Activated naive CD8-positive, alpha-beta T cell (primary cell): Measurements from ENCODE around the gene DPYSL4.
A peak's percentile ranks its signal among the peaks of the same experiment; 100 is the strongest.

Experiments used
- H3K27ac Mint-ChIP-seq: one replicate; pipeline ENCODE4 v1.8.0; 2021; ENCODE audit warnings: mixed read lengths
- H3K27me3 Mint-ChIP-seq: one replicate; pipeline ENCODE4 v1.8.0; 2021; ENCODE audit warnings: mixed read lengths
- H3K36me3 Mint-ChIP-seq: one replicate; pipeline ENCODE4 v1.8.0; 2021; ENCODE audit warnings: mixed read lengths
- H3K4me1 Mint-ChIP-seq: one replicate; pipeline ENCODE4 v1.8.0; 2021; ENCODE audit warnings: low read depth, mixed read lengths
- H3K4me3 Mint-ChIP-seq: one replicate; pipeline ENCODE4 v1.8.0; 2021; ENCODE audit warnings: mild to moderate bottlenecking, mixed read lengths
- H3K9me3 Mint-ChIP-seq: one replicate; pipeline ENCODE4 v1.8.0; 2021; ENCODE audit warnings: low read depth, mixed read lengths

The DPYSL4 gene

DNA sequence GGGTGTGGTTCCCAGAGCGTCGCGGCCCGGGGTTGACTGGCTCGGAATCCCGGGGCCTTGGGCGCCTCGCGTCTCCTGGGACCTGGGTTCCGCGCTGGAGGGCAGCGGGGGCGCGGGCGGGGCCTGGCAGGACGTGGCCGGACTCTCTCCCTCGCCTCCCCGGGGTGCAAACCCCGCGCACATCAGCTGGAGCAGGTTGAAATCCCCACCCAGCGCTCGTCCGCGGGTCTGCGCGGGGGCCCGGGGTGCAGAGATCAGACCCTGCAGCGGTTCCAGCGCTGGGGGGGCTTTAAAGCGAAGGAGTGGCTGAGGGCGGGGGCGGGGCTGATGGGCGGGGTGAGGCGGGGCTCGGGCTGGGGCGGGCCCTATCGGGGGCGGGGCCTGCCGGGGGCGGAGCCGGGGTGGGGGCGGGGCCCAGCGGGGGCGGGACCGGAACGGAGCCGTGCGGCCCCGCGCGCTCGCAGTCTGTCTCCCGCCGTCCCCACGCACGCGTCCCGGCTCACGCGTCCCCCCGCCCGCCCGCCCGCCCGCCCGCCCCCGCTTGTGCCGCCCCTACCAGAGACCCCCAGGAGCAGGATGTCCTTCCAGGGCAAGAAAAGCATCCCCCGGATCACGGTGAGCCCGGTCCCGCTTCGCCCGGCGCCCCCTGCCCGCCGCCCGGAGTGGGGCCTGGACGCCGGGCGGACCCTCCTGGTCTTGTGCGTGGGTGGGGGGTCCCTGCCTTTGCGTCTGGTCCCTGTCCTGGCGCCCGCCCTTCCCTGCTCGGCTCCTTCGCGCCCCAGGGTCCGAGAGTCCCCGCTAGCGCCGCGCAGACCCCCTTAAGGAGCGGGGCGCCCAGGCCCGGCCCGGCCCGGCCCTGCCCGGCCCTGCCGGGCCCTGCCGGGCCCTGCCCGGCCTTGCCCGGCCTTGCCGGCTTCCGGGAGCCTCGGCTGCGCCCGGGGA lies at the start of gene DPYSL4:
Gene DPYSL4 (plus strand): TSS at position 461 of the 942 bp plus-strand sequence. CDS start 116 bp downstream, at position 577.
- Mint-ChIP-seq H3K36me3 (no peaks in the 10 kb centered on the region), H3K27me3 (peaks cover 21% of the 10 kb centered on the region), H3K4me3 (peak within 1 kb of the TSS; percentile 42), H3K4me1 (peaks cover 8% of the 10 kb centered on the region), H3K9me3 (no peaks in the 10 kb centered on the region), H3K27ac (no peak within 1 kb of the TSS)

GRCh38 chr10:132137111-132138072 lies 49.4 kb upstream of the DPYSL4 start:
- Mint-ChIP-seq H3K4me3 (no peak overlapping the region), H3K9me3 (no peaks in the 10 kb centered on the region), H3K36me3 (no peaks in the 10 kb centered on the region), H3K27ac (no peak overlapping the region), H3K4me1 (peaks cover 2% of the 10 kb centered on the region), H3K27me3 (peaks cover 1% of the 10 kb centered on the region)

DNA sequence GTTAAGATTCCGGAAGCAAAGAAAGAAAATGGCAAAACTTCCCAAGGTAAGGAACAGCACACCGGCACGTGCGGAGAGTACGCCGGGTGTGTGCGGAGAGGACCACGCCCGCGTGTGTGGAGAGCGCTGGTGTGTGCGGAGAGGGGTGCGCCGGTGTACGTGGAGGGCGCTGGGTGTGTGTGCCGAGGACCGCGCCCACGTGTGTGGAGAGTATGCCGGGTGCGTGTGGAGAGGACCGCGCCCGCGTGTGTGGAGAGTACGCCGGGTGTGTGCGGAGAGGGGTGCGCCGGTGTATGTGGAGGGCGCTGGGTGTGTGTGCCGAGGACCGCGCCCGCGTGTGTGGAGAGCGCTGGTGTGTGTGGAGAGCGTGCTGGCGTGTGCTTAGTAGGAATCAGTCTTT lies 48.6 kb upstream of the DPYSL4 start:
- Mint-ChIP-seq H3K4me1 (peaks cover under 1% of the 10 kb centered on the region), H3K36me3 (no peaks in the 10 kb centered on the region), H3K27ac (no peak overlapping the region), H3K4me3 (no peak overlapping the region), H3K27me3 (peaks cover under 1% of the 10 kb centered on the region), H3K9me3 (no peaks in the 10 kb centered on the region)

- Mint-ChIP-seq H3K27me3 (peaks cover 2% of the 10 kb centered on the region), H3K9me3 (no peaks in the 10 kb centered on the region), H3K4me3 (no peak overlapping the region), H3K4me1 (no peaks in the 10 kb centered on the region), H3K36me3 (no peaks in the 10 kb centered on the region), H3K27ac (no peak overlapping the region)
Measured at GRCh38 chr10:132138596-132138995, 48.2 kb upstream of the DPYSL4 start.

DNA sequence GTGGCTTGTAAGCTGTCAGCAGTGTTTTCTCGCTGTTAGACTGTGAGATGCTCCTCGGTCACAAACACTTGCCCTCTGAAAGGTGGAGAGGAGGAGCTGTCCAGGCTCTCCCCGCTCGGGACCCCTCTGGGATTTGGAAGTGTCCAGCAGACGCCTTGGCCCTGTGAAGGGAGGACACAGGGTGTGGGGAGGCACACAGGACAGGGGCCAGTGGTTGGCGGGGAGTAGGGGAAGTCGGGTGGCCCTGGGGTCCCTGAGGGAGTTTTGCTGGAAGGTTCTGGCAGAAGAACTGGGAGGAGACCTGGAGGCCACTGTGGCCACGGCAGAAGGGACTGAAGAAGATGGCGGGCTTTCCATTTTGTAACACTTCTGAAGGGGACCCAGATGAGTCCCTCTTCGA lies 47.2 kb upstream of the DPYSL4 start:
- Mint-ChIP-seq H3K4me3 (no peak overlapping the region), H3K4me1 (no peaks in the 10 kb centered on the region), H3K27ac (no peak overlapping the region), H3K9me3 (no peaks in the 10 kb centered on the region), H3K36me3 (no peaks in the 10 kb centered on the region), H3K27me3 (peaks cover 2% of the 10 kb centered on the region)

DNA sequence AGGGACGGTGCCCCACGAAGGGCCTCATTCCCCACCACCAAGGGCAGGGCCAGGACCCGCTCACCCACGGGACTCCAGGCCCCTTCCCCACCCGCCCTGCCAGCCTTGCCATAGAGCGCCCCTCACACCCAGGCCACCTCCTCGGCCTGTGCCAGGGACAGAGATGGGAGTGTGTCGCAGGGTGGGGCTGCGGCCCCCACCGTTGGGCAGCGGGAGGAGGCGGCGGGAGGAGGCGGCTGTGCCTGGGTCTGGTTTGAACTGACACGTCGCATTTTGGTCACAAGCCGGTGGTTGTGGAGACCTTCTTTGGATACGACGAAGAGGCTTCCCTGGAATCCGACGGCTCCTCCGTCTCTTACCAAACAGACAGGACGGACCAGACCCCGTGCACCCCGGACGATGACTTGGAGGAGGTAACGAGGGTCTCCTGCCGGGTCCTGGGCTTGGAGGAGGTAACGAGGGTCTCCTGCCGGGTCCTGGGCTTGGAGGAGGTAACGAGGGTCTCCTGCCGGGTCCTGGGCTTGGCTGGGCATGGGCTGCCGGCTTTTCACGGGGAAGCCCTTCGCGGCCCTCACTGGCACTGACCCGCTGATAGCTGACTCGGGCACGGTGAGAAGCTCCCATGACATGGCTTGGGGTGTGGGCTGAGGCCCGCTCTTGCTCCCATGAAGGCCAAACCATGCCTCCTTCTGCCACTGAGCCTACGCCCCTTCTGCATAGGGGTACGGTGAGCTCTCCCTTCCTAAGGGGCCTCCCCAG lies 46.4 kb upstream of the DPYSL4 start:
- H3K9me3 Mint-ChIP-seq: no peaks in the 10 kb centered on the region
- H3K4me1 Mint-ChIP-seq: no peaks in the 10 kb centered on the region
- no peak overlapping the region for H3K27ac Mint-ChIP-seq
- H3K27me3 Mint-ChIP-seq: peaks cover 2% of the 10 kb centered on the region
- no peak overlapping the region for H3K4me3 Mint-ChIP-seq
- H3K36me3 Mint-ChIP-seq: no peaks in the 10 kb centered on the region

DNA sequence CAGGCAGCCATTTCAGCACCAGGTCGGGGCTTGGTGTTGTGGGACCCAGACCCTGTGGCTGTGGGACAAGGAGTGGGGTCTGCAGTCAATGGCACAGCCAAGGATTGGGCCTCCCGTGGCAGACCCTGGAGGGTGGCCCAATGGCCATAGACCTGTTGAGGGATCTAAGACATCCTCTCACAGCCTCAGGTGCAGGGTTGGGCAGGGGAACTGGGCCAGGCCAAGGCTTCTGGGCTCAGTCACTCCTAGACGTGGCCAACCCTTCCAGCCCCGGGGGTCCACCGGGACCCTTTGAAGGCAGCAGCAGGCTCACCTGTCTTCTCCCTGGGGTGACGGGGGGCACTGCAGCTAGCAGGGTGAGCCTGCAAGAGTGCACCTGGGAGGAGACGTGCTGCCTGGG lies 45.7 kb upstream of the DPYSL4 start:
- Mint-ChIP-seq H3K27ac (no peak overlapping the region), H3K4me3 (no peak overlapping the region), H3K4me1 (no peaks in the 10 kb centered on the region), H3K36me3 (no peaks in the 10 kb centered on the region), H3K9me3 (no peaks in the 10 kb centered on the region), H3K27me3 (peaks cover 2% of the 10 kb centered on the region)

DNA sequence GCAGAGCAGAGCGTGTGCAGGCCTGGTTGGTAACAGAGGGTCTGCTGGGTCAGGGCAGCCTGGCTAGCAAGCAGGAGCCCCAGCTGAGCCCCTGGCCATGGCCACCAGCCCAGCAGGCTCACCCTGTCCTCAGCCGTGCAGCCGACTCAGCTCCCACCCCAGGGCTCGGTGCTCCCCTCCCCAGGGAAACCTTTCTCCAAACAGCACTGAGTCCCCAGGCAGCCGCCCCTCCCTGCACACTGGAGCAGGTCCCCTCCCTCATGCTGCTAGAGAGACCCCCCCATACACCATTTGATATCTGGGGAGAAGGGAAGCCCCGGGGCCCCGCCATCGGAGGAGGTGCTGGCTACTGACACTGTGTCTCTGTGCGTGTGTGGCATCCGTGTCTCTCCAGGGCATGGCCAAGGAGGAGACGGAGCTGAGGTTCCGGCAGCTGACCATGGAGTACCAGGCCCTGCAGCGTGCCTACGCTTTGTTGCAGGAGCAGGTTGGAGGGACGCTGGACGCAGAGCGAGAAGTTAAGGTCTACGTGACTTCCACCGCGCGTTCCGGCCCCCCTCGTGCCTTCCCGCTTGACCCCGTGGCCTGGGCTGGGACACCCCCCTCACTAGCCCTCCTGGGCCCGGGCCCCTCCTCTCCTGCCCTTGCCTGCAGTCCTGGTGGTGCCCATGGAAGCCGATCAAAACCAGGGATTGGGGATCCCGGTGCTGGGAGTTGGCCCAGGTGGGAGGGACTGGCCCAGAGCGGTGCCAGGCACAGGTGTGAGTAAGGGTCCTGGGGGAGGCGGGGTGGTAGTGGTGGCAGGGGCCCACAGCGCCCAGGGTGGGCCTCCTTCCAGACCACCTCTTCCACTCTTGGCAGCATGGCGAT lies 45.0 kb upstream of the DPYSL4 start:
- Mint-ChIP-seq H3K4me3 (no peak overlapping the region), H3K36me3 (no peaks in the 10 kb centered on the region)

DNA sequence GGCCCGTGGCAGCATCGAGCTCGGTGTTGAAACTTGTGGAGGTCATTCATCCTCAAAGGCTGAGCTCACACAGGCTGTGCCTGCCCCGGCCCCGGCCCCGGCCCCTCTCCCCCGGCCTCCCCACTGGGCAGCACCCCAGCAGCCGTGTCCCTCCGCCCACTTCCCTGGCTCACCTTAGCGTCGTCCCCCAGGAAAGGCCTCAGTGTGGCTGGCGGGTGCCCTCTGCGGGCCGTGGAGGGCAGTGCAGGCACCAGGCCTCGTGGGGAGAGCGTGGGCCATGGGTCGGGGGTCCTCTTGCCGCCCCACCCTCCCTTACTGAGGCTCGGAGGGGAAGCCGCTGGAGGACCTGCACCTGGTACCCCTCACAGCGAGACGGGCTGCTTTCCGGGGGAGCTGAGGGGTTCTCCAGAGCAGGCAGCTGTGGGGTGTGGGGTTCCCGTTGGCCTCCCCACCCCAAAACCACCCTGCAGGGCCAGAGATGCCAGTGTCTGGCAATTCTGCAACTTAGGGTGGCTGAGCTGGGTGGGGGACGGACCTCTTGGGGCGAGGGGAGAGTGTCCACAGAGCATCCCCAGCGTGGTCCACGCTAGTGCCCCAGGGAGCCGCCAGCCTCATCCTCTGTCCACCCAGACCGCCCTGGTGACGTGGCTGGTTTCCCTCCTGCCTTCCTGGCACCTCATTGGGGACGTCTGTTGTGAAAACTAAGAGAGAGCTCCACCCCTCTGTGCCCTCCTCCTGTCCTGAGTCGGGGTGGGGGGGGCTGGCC lies 44.2 kb upstream of the DPYSL4 start:
- Mint-ChIP-seq H3K27me3 (peaks cover 2% of the 10 kb centered on the region), H3K4me1 (no peaks in the 10 kb centered on the region), H3K27ac (no peak overlapping the region), H3K9me3 (no peaks in the 10 kb centered on the region), H3K36me3 (no peaks in the 10 kb centered on the region), H3K4me3 (no peak overlapping the region)

More for the DNA sequence above, 45.0 kb upstream of the DPYSL4 start:
- Mint-ChIP-seq H3K4me1 (no peaks in the 10 kb centered on the region), H3K9me3 (no peaks in the 10 kb centered on the region), H3K27ac (no peak overlapping the region), H3K27me3 (peaks cover 2% of the 10 kb centered on the region)

GRCh38 chr10:132143162-132143561 lies 43.6 kb upstream of the DPYSL4 start:
- Mint-ChIP-seq H3K4me3 (no peak overlapping the region), H3K4me1 (no peaks in the 10 kb centered on the region), H3K27me3 (peaks cover 2% of the 10 kb centered on the region)

DNA sequence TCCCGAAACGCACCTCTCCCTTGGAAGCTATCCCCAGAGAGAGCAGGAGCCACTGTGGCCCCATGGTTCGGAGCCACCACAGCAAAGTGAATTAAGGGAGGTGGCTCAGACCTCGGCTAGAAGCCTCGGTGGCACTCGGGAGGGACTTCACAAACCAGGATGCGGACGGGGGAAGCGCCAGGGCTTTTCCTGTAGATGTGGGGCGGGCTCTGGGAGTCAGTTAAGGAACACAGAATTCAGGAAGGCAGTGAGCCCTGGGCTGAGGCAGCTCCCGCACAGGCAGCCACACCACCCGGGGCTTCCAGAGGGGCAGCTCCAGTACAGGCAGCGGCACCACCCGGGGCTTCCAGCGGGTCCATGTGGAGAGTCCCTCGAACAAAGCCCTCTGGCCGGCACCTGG lies 42.7 kb upstream of the DPYSL4 start:
- H3K9me3 Mint-ChIP-seq: no peaks in the 10 kb centered on the region
- H3K27ac Mint-ChIP-seq: no peak overlapping the region
- H3K27me3 Mint-ChIP-seq: peaks cover 2% of the 10 kb centered on the region
- no peaks in the 10 kb centered on the region for H3K36me3 Mint-ChIP-seq
- no peaks in the 10 kb centered on the region for H3K4me1 Mint-ChIP-seq
- H3K4me3 Mint-ChIP-seq: no peak overlapping the region

More at GRCh38 chr10:132143162-132143561, 43.6 kb upstream of the DPYSL4 start:
- Mint-ChIP-seq H3K9me3 (no peaks in the 10 kb centered on the region), H3K36me3 (no peaks in the 10 kb centered on the region), H3K27ac (no peak overlapping the region)

- H3K27ac Mint-ChIP-seq: no peak overlapping the region
- no peaks in the 10 kb centered on the region for H3K36me3 Mint-ChIP-seq
- no peaks in the 10 kb centered on the region for H3K4me1 Mint-ChIP-seq
- H3K27me3 Mint-ChIP-seq: peaks cover 2% of the 10 kb centered on the region
- no peak overlapping the region for H3K4me3 Mint-ChIP-seq
- no peaks in the 10 kb centered on the region for H3K9me3 Mint-ChIP-seq
Measured at GRCh38 chr10:132145002-132145401, 41.7 kb upstream of the DPYSL4 start.

DNA sequence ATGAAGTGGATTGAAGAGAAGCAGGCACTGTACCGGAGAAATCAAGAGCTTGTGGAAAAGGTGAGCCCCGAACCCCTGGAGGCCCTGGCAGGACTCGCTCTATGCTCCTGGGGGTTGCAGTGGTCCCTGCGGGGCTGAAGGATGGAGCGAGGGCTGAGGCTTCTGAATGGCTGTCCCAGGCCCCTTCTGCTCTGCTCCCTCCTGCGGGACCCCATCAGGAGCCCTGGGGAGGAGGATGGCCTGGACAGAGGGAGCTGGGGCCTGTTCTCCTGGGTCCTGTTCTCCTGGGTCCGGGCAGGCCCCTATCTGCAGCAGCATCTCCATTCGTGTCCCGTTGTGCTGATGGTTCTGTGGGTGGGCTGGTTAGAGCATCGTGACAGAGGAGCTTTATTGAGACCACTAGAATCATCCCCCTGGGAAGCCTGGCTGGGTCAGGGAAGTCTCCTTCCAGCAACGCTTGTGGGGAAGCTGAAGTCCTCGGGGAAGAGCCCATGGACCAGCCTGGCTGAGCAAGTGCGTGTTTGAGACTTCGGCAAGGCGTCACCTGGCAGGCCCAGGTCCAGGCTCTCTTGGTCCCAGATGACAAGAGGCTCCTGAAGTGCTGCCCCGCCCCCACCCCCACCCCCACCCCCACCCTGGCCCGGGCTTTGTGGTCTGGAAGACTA lies 41.1 kb upstream of the DPYSL4 start:
- Mint-ChIP-seq H3K36me3 (no peaks in the 10 kb centered on the region), H3K27me3 (peaks cover 2% of the 10 kb centered on the region)

More for the DNA sequence above, 41.1 kb upstream of the DPYSL4 start:
- Mint-ChIP-seq H3K4me1 (no peaks in the 10 kb centered on the region), H3K4me3 (no peak overlapping the region), H3K9me3 (no peaks in the 10 kb centered on the region), H3K27ac (no peak overlapping the region)
